ENCODE measurements around the gene POU5F1. TPM values are rescaled to one million over a fixed set of nuclear protein-coding genes. Genes with fewer than 3 reads are reported as not detected.

The POU5F1 gene
- total and polyA plus RNA-seq, 7 experiments from 2014 or later: 0.18 to 0.46 TPM; not detected in 5

DNA sequence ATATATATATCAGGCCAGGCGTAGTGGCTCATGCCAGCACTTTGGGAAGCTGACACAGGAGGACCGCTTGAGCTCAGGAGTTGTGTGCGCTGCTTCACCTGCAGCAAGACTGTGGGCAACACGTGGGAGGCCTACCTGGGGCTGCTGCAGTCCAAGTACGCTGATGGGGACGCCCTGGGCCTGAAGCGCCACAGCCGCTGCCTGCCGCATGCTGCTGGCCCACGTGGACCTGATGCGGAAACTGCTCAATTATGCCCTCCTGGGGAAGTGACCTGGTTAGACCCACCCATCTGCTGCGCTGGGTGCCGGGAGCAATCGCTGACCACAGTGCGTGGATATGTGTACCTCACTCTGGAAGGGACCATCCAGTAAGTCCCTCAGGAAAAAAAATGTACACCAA lies 29.8 kb downstream of the POU5F1 start:
- no peak overlapping the region for H3K27ac Mint-ChIP-seq
- DNase-seq (no peak), ATAC-seq (no peak)
- Histone ChIP-seq H3K27ac (ENCODE audit: low read depth, low read length) (no peak overlapping the region), H3K4me1 (ENCODE audit: control insufficient read depth in 2 of 2, insufficient read depth in 2 of 2, low read length in 2 of 2) (peaks cover 0 to 5% of the 10 kb centered on the region in 2 donors), H3K4me3 (ENCODE audit: low read length) (no peak overlapping the region), H3K27me3 (ENCODE audit: control insufficient read depth in 2 of 2, insufficient read depth in 2 of 2, low read length in 2 of 2) (no peaks in the 10 kb centered on the region), H3K36me3 (ENCODE audit: control insufficient read depth in 2 of 3, insufficient read depth in 3 of 3, low read length in 3 of 3) (peaks cover 0 to 30% (median 0%) of the 10 kb centered on the region in 3 experiments), H3K9me3 (ENCODE audit: control insufficient read depth in 2 of 3, low read length in 3 of 3) (no peaks in the 10 kb centered on the region)
- H3K27me3 Mint-ChIP-seq: peaks cover 0 to 3% (median 0%) of the 10 kb centered on the region in 5 donors
- POLR2A ChIA-PET: interaction anchor here (0.6 kb wide), 1 partner anchor 215 kb away, joined by 3 read pairs; no protein-coding TSS in a partner anchor
- peaks cover 0 to 15% (median under 1%) of the 10 kb centered on the region in 5 donors for H3K36me3 Mint-ChIP-seq
- H3K4me1 Mint-ChIP-seq: peaks cover 4 to 8% (median 7%) of the 10 kb centered on the region in 7 donors
- CTCF ChIA-PET: interaction anchor here (0.8 kb wide), 1 partner anchor 226 kb away, joined by 3 read pairs; no protein-coding TSS in a partner anchor
- peaks cover 0 to 3% (median 0%) of the 10 kb centered on the region in 11 donors for H3K9me3 Mint-ChIP-seq
- intact Hi-C loops (cut with micrococcal nuclease): no loop called here
- H3K4me3 Mint-ChIP-seq: no peak overlapping the region

DNA sequence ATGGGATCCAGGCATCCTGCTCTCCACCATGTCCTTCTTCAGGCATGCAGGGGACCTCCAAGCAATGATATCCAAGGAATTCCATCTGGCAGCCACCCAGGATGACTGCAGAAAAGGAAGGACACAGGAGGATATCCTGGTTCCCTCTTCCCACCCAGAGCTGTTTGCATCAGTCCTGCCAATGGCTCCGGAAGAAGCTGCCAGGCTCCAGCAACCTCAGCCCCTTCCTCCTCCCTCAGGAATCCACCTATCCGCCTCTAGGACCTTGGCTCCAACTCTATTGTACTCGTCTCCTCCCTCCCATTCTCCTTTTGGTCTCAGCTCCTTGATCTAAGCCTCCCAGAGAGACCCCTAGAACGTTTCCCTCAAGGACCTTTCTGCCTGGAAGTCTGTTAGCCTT lies 30.9 kb downstream of the POU5F1 start:
- Histone ChIP-seq H3K9me3 (ENCODE audit: control insufficient read depth in 2 of 3, low read length in 3 of 3) (no peaks in the 10 kb centered on the region), H3K27ac (ENCODE audit: low read depth, low read length) (no peak overlapping the region), H3K4me3 (ENCODE audit: low read length) (no peak overlapping the region), H3K36me3 (ENCODE audit: control insufficient read depth in 2 of 3, insufficient read depth in 3 of 3, low read length in 3 of 3) (peaks cover 0 to 20% (median 0%) of the 10 kb centered on the region in 3 experiments), H3K4me1 (ENCODE audit: control insufficient read depth in 2 of 2, insufficient read depth in 2 of 2, low read length in 2 of 2) (peaks cover 0 to 5% of the 10 kb centered on the region in 2 donors), H3K27me3 (ENCODE audit: control insufficient read depth in 2 of 2, insufficient read depth in 2 of 2, low read length in 2 of 2) (no peaks in the 10 kb centered on the region)
- DNase-seq: no peak
- Mint-ChIP-seq H3K4me1 (peaks cover 4 to 8% (median 7%) of the 10 kb centered on the region in 7 donors), H3K4me3 (peak overlapping the region in 1 of 10 donors; percentile 11), H3K36me3 (peaks cover 0 to 8% (median 0%) of the 10 kb centered on the region in 5 donors), H3K27ac (no peak overlapping the region), H3K27me3 (peaks cover 0 to 3% (median 0%) of the 10 kb centered on the region in 5 donors), H3K9me3 (peaks cover 0 to 1% (median 0%) of the 10 kb centered on the region in 11 donors)
- ChIA-PET POLR2A (interaction anchor here (0.7 to 3.2 kb wide), 2 partner anchors 76 to 226 kb away, joined by 3 to 28 read pairs; no protein-coding TSS in a partner anchor), CTCF (interaction anchor here (0.9 to 3.3 kb wide), 3 partner anchors 31 to 227 kb away, joined by 3 to 26 read pairs (median 3); no protein-coding TSS in a partner anchor)
- ATAC-seq: no peak
- intact Hi-C loops (cut with micrococcal nuclease): no loop called here

DNA sequence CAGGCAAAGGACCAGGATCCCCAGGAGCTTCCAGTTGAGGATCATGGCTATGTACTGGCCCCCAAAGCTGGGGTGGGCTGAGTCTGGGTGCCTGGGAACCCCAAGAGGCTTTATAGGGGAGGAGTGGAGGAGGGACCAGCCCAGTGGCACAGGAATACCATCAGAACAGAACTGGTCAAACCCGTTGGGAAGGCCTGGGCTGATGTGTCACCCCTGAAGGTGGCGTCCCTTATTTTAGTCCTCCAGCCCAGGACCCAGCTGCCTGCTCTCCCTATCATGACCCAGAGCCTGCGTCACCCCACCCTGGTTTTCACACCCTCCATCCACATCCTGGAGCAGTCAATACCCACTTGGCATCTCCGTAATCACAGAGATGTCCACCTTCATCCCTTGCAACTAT lies 31.5 kb downstream of the POU5F1 start, which contains the start of gene PSORS1C2:
TSS of gene PSORS1C2 (minus strand) at position 85 of the 400 bp plus-strand sequence. CDS start at position 45, 40 bp downstream.
- DNase-seq: no peak
- intact Hi-C loops (cut with micrococcal nuclease): no loop called here
- H3K27me3 ChIP-seq (ENCODE audit: control insufficient read depth in 2 of 2, insufficient read depth in 2 of 2, low read length in 2 of 2): no peaks in the 10 kb centered on the region
- peaks cover 0 to 5% of the 10 kb centered on the region in 2 donors for H3K4me1 ChIP-seq (ENCODE audit: control insufficient read depth in 2 of 2, insufficient read depth in 2 of 2, low read length in 2 of 2)
- peaks cover 0 to 1% (median 0%) of the 10 kb centered on the region in 11 donors for H3K9me3 Mint-ChIP-seq
- peaks cover 0 to 3% (median 0%) of the 10 kb centered on the region in 5 donors for H3K27me3 Mint-ChIP-seq
- peak within 1 kb of the TSS in 3 of 9 donors; percentile 70 to 88 (median 71) for H3K27ac Mint-ChIP-seq
- no peaks in the 10 kb centered on the region for H3K9me3 ChIP-seq (ENCODE audit: control insufficient read depth in 2 of 3, low read length in 3 of 3)
- CTCF ChIA-PET: interaction anchor here (0.6 to 3.3 kb wide), 9 partner anchors 13 to 237 kb away, joined by 3 to 26 read pairs (median 3); no protein-coding TSS in a partner anchor
- POLR2A ChIA-PET: interaction anchor here (0.7 to 3.2 kb wide), 3 partner anchors 56 to 227 kb away, joined by 3 to 28 read pairs (median 3); no protein-coding TSS in a partner anchor
- peaks cover 4 to 8% (median 7%) of the 10 kb centered on the region in 7 donors for H3K4me1 Mint-ChIP-seq
- no peak for ATAC-seq
- peaks cover 0 to 15% (median 0%) of the 10 kb centered on the region in 3 experiments for H3K36me3 ChIP-seq (ENCODE audit: control insufficient read depth in 2 of 3, insufficient read depth in 3 of 3, low read length in 3 of 3)
- H3K4me3 Mint-ChIP-seq: peak within 1 kb of the TSS in 4 of 10 donors; percentile 11 to 79 (median 76)
- H3K36me3 Mint-ChIP-seq: peaks cover 0 to 8% (median 0%) of the 10 kb centered on the region in 5 donors
- no peak within 1 kb of the TSS for H3K27ac ChIP-seq (ENCODE audit: low read depth, low read length)
- H3K4me3 ChIP-seq (ENCODE audit: low read length): no peak within 1 kb of the TSS

DNA sequence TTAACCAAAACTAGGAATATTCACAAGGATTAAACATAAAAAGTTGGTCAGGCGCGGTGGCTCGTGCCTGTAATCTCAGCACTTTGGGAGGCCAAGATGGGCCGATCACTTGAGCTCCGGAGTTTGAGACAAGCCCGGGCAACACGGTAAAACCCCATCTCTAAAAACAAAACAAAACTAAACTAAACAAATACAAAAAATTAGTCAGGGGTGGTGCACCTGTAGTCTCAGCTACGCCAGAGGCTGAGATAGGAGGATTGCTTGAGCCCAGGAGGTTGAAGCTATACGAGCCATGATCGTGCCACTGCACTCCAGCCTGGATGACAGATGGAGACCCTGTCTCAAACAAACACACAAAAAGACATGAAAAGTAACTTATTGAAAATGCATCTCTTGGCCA lies 34.8 kb downstream of the POU5F1 start:
- DNase-seq: no peak
- Mint-ChIP-seq H3K27ac (no peak overlapping the region), H3K4me3 (no peak overlapping the region), H3K36me3 (no peaks in the 10 kb centered on the region), H3K27me3 (peaks cover 0 to 3% (median 0%) of the 10 kb centered on the region in 5 donors), H3K9me3 (peaks cover 0 to 1% (median 0%) of the 10 kb centered on the region in 11 donors), H3K4me1 (peaks cover 4 to 8% (median 7%) of the 10 kb centered on the region in 7 donors)
- POLR2A ChIA-PET: no interaction called here
- Histone ChIP-seq H3K27ac (ENCODE audit: low read depth, low read length) (no peak overlapping the region), H3K36me3 (ENCODE audit: control insufficient read depth in 2 of 3, insufficient read depth in 3 of 3, low read length in 3 of 3) (no peaks in the 10 kb centered on the region), H3K4me3 (ENCODE audit: low read length) (no peak overlapping the region), H3K4me1 (ENCODE audit: control insufficient read depth in 2 of 2, insufficient read depth in 2 of 2, low read length in 2 of 2) (peaks cover 0 to 5% of the 10 kb centered on the region in 2 donors), H3K27me3 (ENCODE audit: control insufficient read depth in 2 of 2, insufficient read depth in 2 of 2, low read length in 2 of 2) (no peaks in the 10 kb centered on the region), H3K9me3 (ENCODE audit: control insufficient read depth in 2 of 3, low read length in 3 of 3) (no peaks in the 10 kb centered on the region)
- CTCF ChIA-PET: interaction anchor here (0.5 to 1.4 kb wide), 4 partner anchors 31 to 231 kb away, joined by 3 to 5 read pairs (median 4); no protein-coding TSS in a partner anchor
- intact Hi-C loops (cut with micrococcal nuclease): loop anchor here (2.0 kb wide), 3 partner anchors 23 to 305 kb away; partner anchors contain the start of gene TCF19 (in 1 of the 2)
- ATAC-seq: no peak

DNA sequence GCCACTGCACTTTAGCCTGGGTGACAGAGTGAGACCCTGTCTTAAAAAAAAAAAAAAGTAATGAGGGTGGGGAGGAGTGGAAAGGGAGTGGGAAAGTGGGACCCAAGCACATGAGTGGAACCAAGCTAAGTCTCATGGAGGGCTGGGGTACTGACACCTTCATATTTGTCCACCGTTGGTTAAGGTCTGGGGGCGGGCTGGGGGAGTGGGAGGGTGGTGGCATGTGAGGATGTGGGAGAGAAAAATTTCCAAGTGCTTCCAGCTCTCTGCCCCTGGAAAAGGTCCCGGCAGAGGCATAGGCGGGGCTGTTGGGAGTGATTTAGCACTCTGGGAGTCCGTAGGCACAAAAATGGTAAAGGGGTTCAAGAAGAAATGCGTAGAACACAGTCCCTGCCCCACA lies 37.7 kb downstream of the POU5F1 start:
- peaks cover 0 to 4% of the 10 kb centered on the region in 2 donors for H3K4me1 ChIP-seq (ENCODE audit: control insufficient read depth in 2 of 2, insufficient read depth in 2 of 2, low read length in 2 of 2)
- Mint-ChIP-seq H3K27me3 (peaks cover 0 to 19% (median 5%) of the 10 kb centered on the region in 5 donors), H3K27ac (no peak overlapping the region), H3K4me3 (no peak overlapping the region), H3K36me3 (no peaks in the 10 kb centered on the region), H3K4me1 (peaks cover 9 to 12% (median 10%) of the 10 kb centered on the region in 7 donors), H3K9me3 (peaks cover 0 to 1% (median 0%) of the 10 kb centered on the region in 11 donors)
- no peak overlapping the region for H3K4me3 ChIP-seq (ENCODE audit: low read length)
- no peak overlapping the region for H3K27ac ChIP-seq (ENCODE audit: low read depth, low read length)
- no peaks in the 10 kb centered on the region for H3K9me3 ChIP-seq (ENCODE audit: control insufficient read depth in 2 of 3, low read length in 3 of 3)
- no peaks in the 10 kb centered on the region for H3K27me3 ChIP-seq (ENCODE audit: control insufficient read depth in 2 of 2, insufficient read depth in 2 of 2, low read length in 2 of 2)
- H3K36me3 ChIP-seq (ENCODE audit: control insufficient read depth in 2 of 3, insufficient read depth in 3 of 3, low read length in 3 of 3): no peaks in the 10 kb centered on the region
- POLR2A ChIA-PET: no interaction called here
- CTCF ChIA-PET: interaction anchor here (1.1 to 1.6 kb wide), 4 partner anchors 12 to 236 kb away, joined by 3 to 4 read pairs (median 3); no protein-coding TSS in a partner anchor
- intact Hi-C loops (cut with micrococcal nuclease): no loop called here
- ATAC-seq: no peak
- DNase-seq: no peak

DNA sequence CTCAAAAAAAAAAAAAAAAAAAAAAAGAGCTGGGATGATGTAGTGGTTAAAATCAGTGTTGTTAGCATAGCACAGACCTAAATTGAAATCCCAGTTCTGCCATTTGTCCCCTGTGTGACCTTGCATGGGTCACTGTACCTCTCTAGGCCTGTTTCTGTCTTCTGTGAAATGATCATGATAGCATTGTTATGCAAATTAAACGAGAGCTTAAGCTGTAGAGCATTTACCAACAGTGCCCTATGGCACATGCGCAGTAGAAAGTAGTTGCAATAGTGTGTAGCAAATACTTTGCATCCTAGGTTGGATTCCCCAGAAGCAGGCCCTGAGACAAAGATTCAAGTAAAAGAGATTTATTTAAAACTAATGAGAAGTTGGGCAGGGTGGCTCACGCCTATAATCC lies 38.9 kb downstream of the POU5F1 start:
- Mint-ChIP-seq H3K9me3 (no peaks in the 10 kb centered on the region), H3K4me3 (no peak overlapping the region), H3K27me3 (peaks cover 0 to 17% (median 5%) of the 10 kb centered on the region in 5 donors), H3K27ac (peak overlapping the region in 1 of 9 donors; percentile 10), H3K4me1 (peaks cover 4 to 7% (median 6%) of the 10 kb centered on the region in 7 donors), H3K36me3 (no peaks in the 10 kb centered on the region)
- DNase-seq (no peak), ATAC-seq (no peak)
- H3K27me3 ChIP-seq (ENCODE audit: control insufficient read depth in 2 of 2, insufficient read depth in 2 of 2, low read length in 2 of 2): no peaks in the 10 kb centered on the region
- H3K4me1 ChIP-seq (ENCODE audit: control insufficient read depth in 2 of 2, insufficient read depth in 2 of 2, low read length in 2 of 2): no peaks in the 10 kb centered on the region
- POLR2A ChIA-PET: interaction anchor here (0.7 kb wide), 1 partner anchor 235 kb away, joined by 4 read pairs; no protein-coding TSS in a partner anchor
- CTCF ChIA-PET: interaction anchor here (0.6 to 6.5 kb wide), 6 partner anchors 13 to 238 kb away, joined by 3 to 30 read pairs (median 4); no protein-coding TSS in a partner anchor
- no peak overlapping the region for H3K4me3 ChIP-seq (ENCODE audit: low read length)
- no peaks in the 10 kb centered on the region for H3K9me3 ChIP-seq (ENCODE audit: control insufficient read depth in 2 of 3, low read length in 3 of 3)
- no peak overlapping the region for H3K27ac ChIP-seq (ENCODE audit: low read depth, low read length)
- intact Hi-C loops (cut with micrococcal nuclease): no loop called here
- H3K36me3 ChIP-seq (ENCODE audit: control insufficient read depth in 2 of 3, insufficient read depth in 3 of 3, low read length in 3 of 3): no peaks in the 10 kb centered on the region

Data from naive thymus-derived CD4-positive, alpha-beta T cell (primary cell).